HEK293T (cell line): ENCODE data around the gene ZNHIT6.

Source experiments
- CTCF ChIA-PET: fragments of 350-600 bp; formaldehyde crosslinking; extraction: SDS; loops from one replicate; lab custom pipeline; 2021; ENCODE audit warnings: antibody characterized with exemption, inconsistent platforms; lab: Yijun Ruan, JAX
- POLR2A ChIA-PET: fragments of 350-600 bp; formaldehyde crosslinking; extraction: SDS; loops from one replicate; lab custom pipeline; 2020; ENCODE audit warnings: antibody characterized with exemption, inconsistent platforms; lab: Yijun Ruan, JAX
- DNase-seq: peaks from one replicate; pipeline ENCODE4 v3.0.0; 2012; ENCODE audit warnings: mixed read lengths; ENCODE audit errors: extremely low spot score
- ARNT ChIP-seq: fragments of 450-650 bp; IDR thresholded peaks from 2 replicates; pipeline ENCODE4 v1.6.1; 2017; ENCODE audit warnings: mild to moderate bottlenecking
- BHLHE40 ChIP-seq: fragments of 450-650 bp; IDR thresholded peaks from 2 replicates; pipeline ENCODE4 v1.6.1; 2016; ENCODE audit warnings: mild to moderate bottlenecking, moderate library complexity, borderline replicate concordance
- CTBP1 ChIP-seq: fragments of 450-650 bp; IDR thresholded peaks from 2 replicates; pipeline ENCODE4 v1.6.1; 2016; ENCODE audit warnings: borderline replicate concordance
- ELF4 ChIP-seq: fragments of 450-650 bp; IDR thresholded peaks from 2 replicates; pipeline ENCODE4 v1.6.1; 2017; ENCODE audit warnings: antibody characterized with exemption
- FOXA1 ChIP-seq: fragments of 450-650 bp; IDR thresholded peaks from 2 replicates; pipeline ENCODE4 v1.6.1; 2016; ENCODE audit warnings: mild to moderate bottlenecking
- FOXK2 ChIP-seq: fragments of 450-650 bp; IDR thresholded peaks from 2 replicates; pipeline ENCODE4 v1.6.1; 2016; ENCODE audit warnings: mild to moderate bottlenecking
- FOXM1 ChIP-seq: fragments of 450-650 bp; IDR thresholded peaks from 2 replicates; pipeline ENCODE4 v1.6.1; 2017; ENCODE audit warnings: mild to moderate bottlenecking, borderline replicate concordance
- HDGF ChIP-seq: fragments of 450-650 bp; IDR thresholded peaks from 2 replicates; pipeline ENCODE4 v1.6.1; 2017; ENCODE audit warnings: antibody characterized with exemption, borderline replicate concordance
- L3MBTL2 ChIP-seq: fragments of 450-650 bp; conservative IDR thresholded peaks from 2 replicates; pipeline ENCODE4 v1.6.1; 2016; ENCODE audit warnings: mild to moderate bottlenecking
- LEF1 ChIP-seq: fragments of 450-650 bp; IDR thresholded peaks from 2 replicates; pipeline ENCODE4 v1.6.1; 2017; ENCODE audit warnings: mild to moderate bottlenecking, borderline replicate concordance
- NFRKB ChIP-seq: fragments of 450-650 bp; IDR thresholded peaks from 2 replicates; pipeline ENCODE4 v1.6.1; 2016; ENCODE audit warnings: mild to moderate bottlenecking, moderate library complexity
- PKNOX1 ChIP-seq: fragments of 450-650 bp; IDR thresholded peaks from 2 replicates; pipeline ENCODE4 v1.6.1; 2016
- SP1 ChIP-seq: fragments of 450-650 bp; IDR thresholded peaks from 2 replicates; pipeline ENCODE4 v1.6.1; 2017
- SUZ12 ChIP-seq: fragments of 450-650 bp; IDR thresholded peaks from 2 replicates; pipeline ENCODE4 v1.6.1; 2016; ENCODE audit warnings: mild to moderate bottlenecking
- TARDBP ChIP-seq: fragments of 450-650 bp; IDR thresholded peaks from 2 replicates; pipeline ENCODE4 v1.6.1; 2016
- ZNF384 ChIP-seq: fragments of 450-650 bp; IDR thresholded peaks from 2 replicates; pipeline ENCODE4 v1.6.1; 2016

Gene ZNHIT6

GRCh38 chr1:85628791-85629531, 79.3 kb downstream of the ZNHIT6 start:
- CTCF ChIA-PET = interaction anchor here (1.1 kb wide), 1 partner anchor 45 kb away, joined by 3 read pairs; no protein-coding TSS in a partner anchor
- POLR2A ChIA-PET = interaction anchor here (1.0 to 1.9 kb wide), 3 partner anchors 13 to 79 kb away, joined by 3 to 6 read pairs (median 5); partner anchors contain the start of genes CCN1 and ZNHIT6
- TF ChIP-seq ARNT = no peak
- TF ChIP-seq L3MBTL2 = no peak
- TF ChIP-seq ELF4 = no peak
- TF ChIP-seq CTBP1 = no peak
- TF ChIP-seq FOXA1 = no peak
- no peak for TF ChIP-seq TARDBP
- TF ChIP-seq SUZ12 = no peak
- TF ChIP-seq ZNF384 = no peak
- no peak for TF ChIP-seq LEF1
- TF ChIP-seq PKNOX1 = no peak
- TF ChIP-seq BHLHE40 = no peak
- no peak for TF ChIP-seq HDGF
- no peak for TF ChIP-seq NFRKB
- TF ChIP-seq FOXK2 = no peak
- no peak for TF ChIP-seq FOXM1
- no peak for TF ChIP-seq SP1
- peak; percentile 30 for DNase-seq

GRCh38 chr1:85626818-85627217, 81.4 kb downstream of the ZNHIT6 start:
- DNase-seq = no peak
- no peak for TF ChIP-seq FOXM1
- no peak for TF ChIP-seq SUZ12
- TF ChIP-seq TARDBP = no peak
- no peak for TF ChIP-seq ZNF384
- no peak for TF ChIP-seq CTBP1
- POLR2A ChIA-PET = no interaction called here
- CTCF ChIA-PET = no interaction called here

GRCh38 chr1:85624361-85624760, 83.9 kb downstream of the ZNHIT6 start:
- ChIA-PET CTCF (no interaction called here), POLR2A (no interaction called here)
- no peak for DNase-seq
- no peak for TF ChIP-seq NFRKB
- TF ChIP-seq SP1 = no peak
- no peak for TF ChIP-seq ZNF384
- TF ChIP-seq PKNOX1 = no peak
- no peak for TF ChIP-seq FOXK2
- TF ChIP-seq FOXM1 = no peak
- TF ChIP-seq ARNT = no peak
- no peak for TF ChIP-seq BHLHE40
- no peak for TF ChIP-seq HDGF
- TF ChIP-seq CTBP1 = no peak
- TF ChIP-seq FOXA1 = no peak
- TF ChIP-seq TARDBP = no peak

GRCh38 chr1:85623061-85623471, 85.2 kb downstream of the ZNHIT6 start:
- ChIA-PET POLR2A (interaction anchor here (0.7 kb wide), 1 partner anchor 42 kb away, joined by 3 read pairs; the partner anchor contains the start of gene CCN1), CTCF (no interaction called here)
- TF ChIP-seq L3MBTL2 = no peak
- DNase-seq = no peak

GRCh38 chr1:85621430-85621829, 86.8 kb downstream of the ZNHIT6 start:
- ChIA-PET POLR2A (no interaction called here), CTCF (no interaction called here)
- DNase-seq = no peak
- TF ChIP-seq L3MBTL2 = no peak
- TF ChIP-seq FOXA1 = no peak
- no peak for TF ChIP-seq ARNT
- TF ChIP-seq PKNOX1 = no peak
- no peak for TF ChIP-seq FOXM1
- TF ChIP-seq SUZ12 = no peak
- TF ChIP-seq BHLHE40 = no peak
- no peak for TF ChIP-seq LEF1
- no peak for TF ChIP-seq NFRKB

- TF ChIP-seq LEF1 = no peak
- no peak for TF ChIP-seq FOXK2
- TF ChIP-seq PKNOX1 = no peak
- TF ChIP-seq FOXM1 = no peak
- TF ChIP-seq HDGF = no peak
- TF ChIP-seq TARDBP = no peak
- no peak for TF ChIP-seq L3MBTL2
- TF ChIP-seq BHLHE40 = no peak
- no peak for TF ChIP-seq ZNF384
- no peak for TF ChIP-seq ARNT
- no peak for TF ChIP-seq CTBP1
- POLR2A ChIA-PET = no interaction called here
- DNase-seq = no peak
- CTCF ChIA-PET = no interaction called here
These were observed 90.6 kb downstream of the ZNHIT6 start for GRCh38 chr1:85617633-85618100.
